Vagina (tissue), 2 donors: ENCODE results near the gene CGRRF1. TPM values are rescaled to one million over a fixed set of nuclear protein-coding genes. Genes with fewer than 3 reads are reported as not detected.

Experiments
- DNase-seq, 2 donors: peaks; one replicate each; pipeline ENCODE4 v3.0.0-alpha.2; 2017; ENCODE audit errors: extremely low spot score in 2 of 2
- H3K27ac ChIP-seq: fragments of 200-600 bp; sonication (generic); one replicate; pipeline ENCODE4 v1.5.1; 2019
- H3K27me3 ChIP-seq: fragments of 200-600 bp; sonication (generic); one replicate; pipeline ENCODE4 v1.5.1; 2019
- H3K36me3 ChIP-seq, 2 donors: fragments of 200-600 bp; sonication (generic); one replicate each; pipeline ENCODE4 v1.5.1; 2017 to 2019
- H3K4me1 ChIP-seq: fragments of 200-600 bp; sonication (generic); one replicate; pipeline ENCODE4 v1.5.1; 2019
- H3K4me3 ChIP-seq, 2 donors: fragments of 200-600 bp; sonication (generic); 1 replicate in 1 of 2; 2 replicates in 1 of 2; pipeline ENCODE4 v1.5.1; 2016 to 2019
- H3K9me3 ChIP-seq: fragments of 200-600 bp; sonication (generic); one replicate; pipeline ENCODE4 v1.5.1; 2019
- CTCF ChIP-seq, 3 experiments: fragments of 450-650 bp in 2 of 3; fragments of 200-600 bp in 1 of 3; sonication (generic) in 1 of 3; IDR thresholded peaks; one replicate each; pipeline ENCODE4 v1.5.1; 2017 to 2019; ENCODE audit warnings: antibody characterized with exemption in 3 of 3, mild to moderate bottlenecking in 2 of 3, moderate library complexity in 2 of 3
- POLR2A ChIP-seq, 2 donors: fragments of 450-650 bp; IDR thresholded peaks; one replicate each; pipeline ENCODE4 v1.6.1; 2017; ENCODE audit warnings: antibody characterized with exemption in 2 of 2, mild to moderate bottlenecking in 2 of 2, moderate library complexity in 2 of 2
- POLR2AphosphoS5 ChIP-seq, 2 donors: sonication (generic); formaldehyde crosslinking; IDR thresholded peaks; one replicate each; pipeline ENCODE4 v1.9.0; 2017; ENCODE audit warnings: antibody characterized with exemption in 2 of 2, mild to moderate bottlenecking in 2 of 2, low read depth in 1 of 2; ENCODE audit not compliant: insufficient read depth in 1 of 2
- intact Hi-C: fragments of 100-400 bp; cut with DNase I; formaldehyde crosslinking; loops from one replicate; pipeline ENCODE4 v1.15.1; 2023
- total RNA-seq: library from RNA; depleted of rRNA; stranded (reverse); fragments of >200 nt; gene quantifications from one replicate; pipeline ENCODE4 v1.2.3, GENCODE V29; 2016

Gene CGRRF1
- total RNA-seq, 1 donor from 2014 or later = 9.6 TPM

- intact Hi-C loops = no loop called here
- Histone ChIP-seq H3K4me3 (no peak overlapping the region), H3K36me3 (peaks cover 0 to 22% of the 10 kb centered on the region in 2 donors), H3K27ac (no peak overlapping the region), H3K27me3 (no peaks in the 10 kb centered on the region), H3K4me1 (peaks cover 44% of the 10 kb centered on the region), H3K9me3 (no peaks in the 10 kb centered on the region)
- TF ChIP-seq CTCF (IDR thresholded peaks at IDR 0.05) (no peak), POLR2AphosphoS5 (IDR thresholded peaks at IDR 0.05; ENCODE audit: insufficient read depth in 1 of 2, low read depth in 1 of 2) (no peak), POLR2A (IDR thresholded peaks at IDR 0.05) (no peak)
- no peak for DNase-seq
These were observed 25.9 kb upstream of the CGRRF1 start for GRCh38 chr14:54483846-54484245.

GRCh38 chr14:54486685-54487084 lies 23.0 kb upstream of the CGRRF1 start:
- Histone ChIP-seq H3K27ac (no peak overlapping the region), H3K4me3 (no peak overlapping the region), H3K9me3 (no peaks in the 10 kb centered on the region), H3K27me3 (no peaks in the 10 kb centered on the region), H3K4me1 (peaks cover 60% of the 10 kb centered on the region), H3K36me3 (peaks cover 0 to 14% of the 10 kb centered on the region in 2 donors)
- intact Hi-C loops = no loop called here
- DNase-seq = no peak
- no peak for TF ChIP-seq CTCF (IDR thresholded peaks at IDR 0.05)
- TF ChIP-seq POLR2AphosphoS5 (IDR thresholded peaks at IDR 0.05; ENCODE audit: insufficient read depth in 1 of 2, low read depth in 1 of 2) = no peak
- TF ChIP-seq POLR2A (IDR thresholded peaks at IDR 0.05) = no peak

GRCh38 chr14:54487771-54488170 lies 21.9 kb upstream of the CGRRF1 start:
- H3K4me3 ChIP-seq = peak overlapping the region; percentile 69 to 85
- peaks cover 54% of the 10 kb centered on the region for H3K4me1 ChIP-seq
- intact Hi-C loops = no loop called here
- H3K36me3 ChIP-seq = peaks cover 0 to 6% of the 10 kb centered on the region in 2 donors
- peak overlapping the region; percentile 91 for H3K27ac ChIP-seq
- H3K9me3 ChIP-seq = no peaks in the 10 kb centered on the region
- DNase-seq = no peak
- no peaks in the 10 kb centered on the region for H3K27me3 ChIP-seq
- TF ChIP-seq POLR2AphosphoS5 (IDR thresholded peaks at IDR 0.05; ENCODE audit: insufficient read depth in 1 of 2, low read depth in 1 of 2) = no peak
- no peak for TF ChIP-seq POLR2A (IDR thresholded peaks at IDR 0.05)
- no peak for TF ChIP-seq CTCF (IDR thresholded peaks at IDR 0.05)

- H3K9me3 ChIP-seq = no peaks in the 10 kb centered on the region
- DNase-seq = no peak
- peak overlapping the region; percentile 69 to 85 for H3K4me3 ChIP-seq
- peaks cover 54% of the 10 kb centered on the region for H3K4me1 ChIP-seq
- H3K27ac ChIP-seq = peak overlapping the region; percentile 91
- no peak for TF ChIP-seq CTCF (IDR thresholded peaks at IDR 0.05)
- no peak for TF ChIP-seq POLR2A (IDR thresholded peaks at IDR 0.05)
- no peak for TF ChIP-seq POLR2AphosphoS5 (IDR thresholded peaks at IDR 0.05; ENCODE audit: insufficient read depth in 1 of 2, low read depth in 1 of 2)
- peaks cover 0 to under 1% of the 10 kb centered on the region in 2 donors for H3K36me3 ChIP-seq
- intact Hi-C loops = no loop called here
- no peaks in the 10 kb centered on the region for H3K27me3 ChIP-seq
These were observed 21.4 kb upstream of the CGRRF1 start for GRCh38 chr14:54488318-54488645.

GRCh38 chr14:54488646-54489317 lies 20.9 kb upstream of the CGRRF1 start, which contains the start of gene GMFB:
Gene GMFB, minus strand, starts transcription at chr14:54488980. Its CDS starts 53 bp downstream, at chr14:54488927.
- DNase-seq = peak in 1 of 2 donors; percentile 91
- intact Hi-C loops = no loop called here
- Histone ChIP-seq H3K9me3 (no peaks in the 10 kb centered on the region), H3K4me3 (peak within 1 kb of the TSS; percentile 69 to 85), H3K4me1 (peaks cover 54% of the 10 kb centered on the region), H3K36me3 (no peaks in the 10 kb centered on the region), H3K27me3 (no peaks in the 10 kb centered on the region), H3K27ac (peak within 1 kb of the TSS; percentile 91)
- peak; percentile 86 to 90 for TF ChIP-seq POLR2AphosphoS5 (IDR thresholded peaks at IDR 0.05; ENCODE audit: insufficient read depth in 1 of 2, low read depth in 1 of 2)
- peak in 2 of 3 experiments; percentile 3 to 26 for TF ChIP-seq CTCF (IDR thresholded peaks at IDR 0.05)
- peak in 1 of 2 donors; percentile 66 for TF ChIP-seq POLR2A (IDR thresholded peaks at IDR 0.05)
